Retinal pigment epithelial cell (primary cell): ENCODE data around the gene IL1R2.

Experiments
- DNase-seq: peaks from one replicate; pipeline ENCODE4 v3.0.0-alpha.2; 2010; ENCODE audit warnings: low read depth
- H3K4me3 ChIP-seq: 2 replicates; pipeline ENCODE4 v1.5.1; 2011; ENCODE audit warnings: mild to moderate bottlenecking, low read length, control low read depth, moderate library complexity
- CTCF ChIP-seq: conservative IDR thresholded peaks from 2 replicates; pipeline ENCODE4 v1.5.1; 2011; ENCODE audit warnings: low read depth, low read length, control low read depth, inconsistent platforms

The IL1R2 gene

GRCh38 chr2:101987832-101988231 is 3.9 kb upstream of the IL1R2 start:
- no peak for TF ChIP-seq CTCF
- DNase-seq = no peak
- no peak overlapping the region for H3K4me3 ChIP-seq

- DNase-seq = no peak
- no peak for TF ChIP-seq CTCF
- no peak overlapping the region for H3K4me3 ChIP-seq
These were observed 3.2 kb upstream of the IL1R2 start for GRCh38 chr2:101988541-101988940.

GRCh38 chr2:101989740-101990460 is 1.9 kb upstream of the IL1R2 start:
- no peak for DNase-seq
- TF ChIP-seq CTCF = no peak
- H3K4me3 ChIP-seq = no peak overlapping the region

GRCh38 chr2:101993772-101994171 is 2.0 kb downstream of the IL1R2 start:
- TF ChIP-seq CTCF = no peak
- DNase-seq = no peak
- no peak overlapping the region for H3K4me3 ChIP-seq

GRCh38 chr2:101995019-101995418 is 3.3 kb downstream of the IL1R2 start:
- no peak overlapping the region for H3K4me3 ChIP-seq

GRCh38 chr2:101995804-101996203 is 4.0 kb downstream of the IL1R2 start:
- no peak for DNase-seq
- no peak overlapping the region for H3K4me3 ChIP-seq
- TF ChIP-seq CTCF = no peak

More at GRCh38 chr2:101995019-101995418, 3.3 kb downstream of the IL1R2 start:
- TF ChIP-seq CTCF = no peak
- DNase-seq = no peak

GRCh38 chr2:101998556-101998895 is 6.8 kb downstream of the IL1R2 start:
- no peak for TF ChIP-seq CTCF
- no peak for DNase-seq
- H3K4me3 ChIP-seq = no peak overlapping the region
